C4-2B (cell line): Measurements from ENCODE around the gene KLF3.

Experiments
- CTCF ChIP-seq: fragments of 450-650 bp; conservative IDR thresholded peaks from 2 replicates; pipeline ENCODE4 v1.5.1; 2017; ENCODE audit warnings: mild to moderate bottlenecking
- ZFX ChIP-seq: fragments of 450-650 bp; IDR thresholded peaks from 2 replicates; pipeline ENCODE4 v1.6.1; 2017

- TF ChIP-seq CTCF (no peak), ZFX (no peak)
These were observed 7.6 kb downstream of the KLF3 start for GRCh38 chr4:38671592-38671940.
